ENCODE measurements around the gene CBLC. TPM values are rescaled to one million over a fixed set of nuclear protein-coding genes. Genes with fewer than 3 reads are reported as not detected.

Gene CBLC
- total and polyA plus RNA-seq, 2 donors (not counting 1 experiment from before 2014, with no cell fraction given): not detected

DNA sequence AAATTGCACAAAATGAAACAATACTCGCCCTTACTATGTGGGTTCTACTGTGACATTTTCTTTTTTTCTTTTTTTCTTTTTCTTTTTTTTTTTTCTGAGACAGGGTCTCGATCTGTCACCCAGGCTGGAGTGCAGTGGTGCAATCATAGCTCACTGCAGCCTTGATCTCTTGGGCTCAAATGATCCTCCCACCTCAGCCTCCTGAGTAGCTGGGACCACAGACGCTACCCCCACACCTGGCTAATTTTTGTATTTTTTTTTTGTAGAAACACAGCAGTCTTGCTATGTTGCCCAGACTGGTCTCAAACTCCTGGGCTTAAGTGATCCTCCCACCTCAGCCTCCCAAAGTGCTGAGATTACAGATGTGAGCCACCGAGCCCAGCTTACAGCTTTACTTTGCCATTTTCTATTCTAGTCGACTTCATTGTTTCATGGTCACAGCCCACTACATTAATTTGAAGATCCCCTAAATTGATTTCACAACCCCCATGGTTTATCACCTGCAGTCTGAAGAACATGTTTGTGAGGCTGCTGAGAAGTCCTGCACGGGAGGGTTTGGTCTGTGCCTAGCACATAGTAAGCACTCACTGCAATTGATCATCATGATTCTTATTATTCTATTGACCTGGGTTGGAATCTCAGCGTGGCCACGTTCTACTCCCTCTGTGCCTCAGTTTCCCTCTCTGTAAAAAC is 25.4 kb upstream of the CBLC start:
- Histone ChIP-seq H3K9me3 (ENCODE audit: control extremely low read depth in 1 of 3, control insufficient read depth in 2 of 3, insufficient read depth in 1 of 3, low read length in 2 of 3) (no peaks in the 10 kb centered on the region), H3K4me3 (ENCODE audit: control extremely low read depth in 1 of 5, extremely low read depth in 1 of 5, insufficient read depth in 1 of 5, low read depth in 2 of 5, low read length in 4 of 5) (peak overlapping the region in 2 of 5 experiments; percentile 30 to 44), H3K4me1 (ENCODE audit: control insufficient read depth in 2 of 2, insufficient read depth in 2 of 2, low read length in 2 of 2) (peaks cover 60 to 76% of the 10 kb centered on the region in 2 donors), H3K36me3 (replicated peaks in 1 of 2; ENCODE audit: control extremely low read depth in 1 of 2, control insufficient read depth in 1 of 2, extremely low read depth in 1 of 2, insufficient read depth in 2 of 2, low read length in 1 of 2) (peaks cover 2 to 15% of the 10 kb centered on the region in 2 experiments), H4K20me1 (ENCODE audit: control insufficient read depth, insufficient read depth, low read length, poor library complexity, severe bottlenecking) (no peaks in the 10 kb centered on the region), H3K4me2 (replicated peaks; ENCODE audit: low read depth, low read length, poor library complexity, severe bottlenecking) (peak overlapping the region; percentile 97), H3K27me3 (replicated peaks in 1 of 4; ENCODE audit: control extremely low read depth in 1 of 4, control insufficient read depth in 3 of 4, insufficient read depth in 4 of 4, low read length in 3 of 4) (no peaks in the 10 kb centered on the region), H3K9ac (ENCODE audit: low read length) (peak overlapping the region; percentile 92), H2AFZ (ENCODE audit: insufficient read depth, low read depth, low read length, poor library complexity, severe bottlenecking) (no peak overlapping the region), H3K27ac (ENCODE audit: low read length in 2 of 2) (peak overlapping the region; percentile 92), H3K79me2 (ENCODE audit: control insufficient read depth, insufficient read depth, low read length) (peaks cover 8% of the 10 kb centered on the region)
- ATAC-seq (ENCODE audit: low read depth) (no peak), DNase-seq (peak; percentile 47)
- H3K27ac Mint-ChIP-seq: peak overlapping the region; percentile 98
- no peaks in the 10 kb centered on the region for H3K27me3 Mint-ChIP-seq
- peak overlapping the region; percentile 97 for H3K4me3 Mint-ChIP-seq
- ChIA-PET POLR2A (interaction anchor here (0.5 to 6.2 kb wide), 7 partner anchors 10 to 1289 kb away, joined by 3 to 65 read pairs (median 6); no protein-coding TSS in a partner anchor), CTCF (interaction anchor here (0.7 to 6.2 kb wide), 9 partner anchors 13 to 287 kb away, joined by 3 to 84 read pairs (median 7); no protein-coding TSS in a partner anchor)
- TF ChIP-seq CTCF (IDR thresholded peaks at IDR 0.05): no peak
- TF ChIP-seq EZH2 (IDR thresholded peaks at IDR 0.05; ENCODE audit: borderline replicate concordance, insufficient read depth, low read depth, low read length, poor library complexity, severe bottlenecking): no peak
- H3K9me3 Mint-ChIP-seq (ENCODE audit: insufficient read depth): no peaks in the 10 kb centered on the region
- intact Hi-C loops (cut with micrococcal nuclease): loop anchor here (5.0 kb wide), 2 partner anchors 250 to 325 kb away; partner anchors contain the start of genes GEMIN7, RELB and ZNF296
- WGBS (ENCODE audit: insufficient coverage): 29% methylated on average over 1 of the region's 8 CpGs
- peaks cover 62% of the 10 kb centered on the region for H3K4me1 Mint-ChIP-seq

Measured in B cell (primary cell).